HG03064 (cell line): ENCODE results near the gene PATE1.

Experiments used
- ATAC-seq: cut with Tn5 transposase; IDR thresholded peaks from one replicate; pipeline ENCODE4 v1.9.1; 2021; ENCODE audit warnings: low read depth; ENCODE audit not compliant: unreplicated experiment

PATE1 gene

GRCh38 chr11:125787827-125788226, 41.7 kb downstream of the PATE1 start, which contains the start of gene PATE3:
TSS of gene PATE3 (plus strand) at chr11:125788127. CDS start at chr11:125788152, 25 bp downstream.
- no peak for ATAC-seq

DNA sequence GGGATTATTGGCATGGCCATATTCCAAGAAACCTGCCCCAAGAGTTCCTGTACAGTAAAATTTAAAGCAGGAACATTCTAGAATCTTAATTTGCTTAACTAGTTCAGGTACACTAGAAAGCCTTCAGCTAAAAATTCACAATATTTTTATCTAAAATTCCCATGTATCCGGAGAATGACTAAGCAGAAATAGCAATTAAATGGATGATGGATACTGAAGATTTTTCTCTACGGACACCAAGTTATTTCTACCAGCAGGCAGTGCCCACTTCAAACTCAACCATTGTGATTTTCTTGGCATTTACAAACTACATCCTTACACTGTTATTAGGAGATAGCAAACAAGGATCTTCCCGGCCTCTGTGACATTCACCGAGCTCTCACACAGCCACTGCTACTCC, 44.7 kb downstream of the PATE1 start:
- ATAC-seq = no peak

DNA sequence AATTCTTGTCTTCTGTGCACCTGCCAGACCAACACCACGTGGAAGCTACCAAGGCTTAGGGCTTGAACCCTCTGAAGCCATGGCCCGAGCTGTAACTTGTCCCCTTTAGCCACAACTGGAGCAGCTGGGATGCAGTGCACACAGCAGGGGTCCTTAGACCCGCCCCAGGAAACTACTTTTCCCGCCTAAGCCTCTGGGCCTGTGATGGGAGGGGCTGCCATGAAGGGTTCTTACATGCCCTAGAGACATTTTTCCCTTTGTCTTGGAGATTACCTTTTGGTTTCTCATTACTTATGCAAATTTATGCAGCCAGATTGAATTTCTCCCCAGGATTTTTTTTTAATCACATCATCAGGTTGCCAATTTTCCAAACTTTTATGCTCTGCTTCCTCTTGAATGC, 51.6 kb downstream of the PATE1 start:
- no peak for ATAC-seq
